ENCODE measurements around the gene GGNBP2. TPM values are rescaled to one million over a fixed set of nuclear protein-coding genes. Genes with fewer than 3 reads are reported as not detected.

GGNBP2 gene
- total RNA-seq, 2 donors from 2014 or later, result 57.3 to 69.8 TPM

- ATAC-seq (ENCODE audit: insufficient number of reproducible peaks, low FRiP score, low read depth), result no peak
- no peak for DNase-seq (ENCODE audit: low spot score)
- peak overlapping the region; percentile 3 for H3K4me3 ChIP-seq
- no peak overlapping the region for H3K27ac ChIP-seq
- H3K27me3 ChIP-seq (replicated peaks; ENCODE audit: insufficient read depth), result no peaks in the 10 kb centered on the region
- TF ChIP-seq, protein P1, sequence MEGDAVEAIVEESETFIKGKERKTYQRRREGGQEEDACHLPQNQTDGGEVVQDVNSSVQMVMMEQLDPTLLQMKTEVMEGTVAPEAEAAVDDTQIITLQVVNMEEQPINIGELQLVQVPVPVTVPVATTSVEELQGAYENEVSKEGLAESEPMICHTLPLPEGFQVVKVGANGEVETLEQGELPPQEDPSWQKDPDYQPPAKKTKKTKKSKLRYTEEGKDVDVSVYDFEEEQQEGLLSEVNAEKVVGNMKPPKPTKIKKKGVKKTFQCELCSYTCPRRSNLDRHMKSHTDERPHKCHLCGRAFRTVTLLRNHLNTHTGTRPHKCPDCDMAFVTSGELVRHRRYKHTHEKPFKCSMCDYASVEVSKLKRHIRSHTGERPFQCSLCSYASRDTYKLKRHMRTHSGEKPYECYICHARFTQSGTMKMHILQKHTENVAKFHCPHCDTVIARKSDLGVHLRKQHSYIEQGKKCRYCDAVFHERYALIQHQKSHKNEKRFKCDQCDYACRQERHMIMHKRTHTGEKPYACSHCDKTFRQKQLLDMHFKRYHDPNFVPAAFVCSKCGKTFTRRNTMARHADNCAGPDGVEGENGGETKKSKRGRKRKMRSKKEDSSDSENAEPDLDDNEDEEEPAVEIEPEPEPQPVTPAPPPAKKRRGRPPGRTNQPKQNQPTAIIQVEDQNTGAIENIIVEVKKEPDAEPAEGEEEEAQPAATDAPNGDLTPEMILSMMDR (IDR thresholded peaks at IDR 0.05), result no peak
- H3K9me3 ChIP-seq, result no peaks in the 10 kb centered on the region
- H3K36me3 ChIP-seq, result peaks cover 10% of the 10 kb centered on the region
- peaks cover 34 to 80% of the 10 kb centered on the region in 2 donors for H3K4me1 ChIP-seq (ENCODE audit: control insufficient read depth in 1 of 2, low read depth in 2 of 2)
Observed at GRCh38 chr17:36550491-36551417, 6.0 kb downstream of the GGNBP2 start.

DNA sequence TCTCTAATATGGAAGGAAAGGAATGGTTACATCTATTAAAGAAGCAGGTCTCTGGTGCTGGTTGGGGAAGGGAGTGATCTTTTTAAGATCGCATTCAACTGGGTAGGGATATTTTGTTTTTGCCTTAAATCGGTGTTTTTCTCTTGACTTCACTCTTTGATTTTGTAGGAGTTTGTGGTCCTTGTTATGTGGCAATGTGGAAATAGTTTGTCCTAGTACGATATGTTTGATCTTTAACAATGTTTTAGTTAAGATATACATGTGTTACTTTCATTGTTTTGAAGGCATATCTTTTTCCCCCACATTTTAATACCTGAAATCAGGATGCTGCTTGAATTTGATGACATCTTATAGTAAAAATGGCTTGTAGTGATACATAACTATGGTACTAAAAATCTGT lies 8.7 kb downstream of the GGNBP2 start:
- TF ChIP-seq, protein P1 (IDR thresholded peaks at IDR 0.05), result no peak
- no peak overlapping the region for H3K27ac ChIP-seq
- no peak for DNase-seq (ENCODE audit: low spot score)
- H3K27me3 ChIP-seq (replicated peaks; ENCODE audit: insufficient read depth), result no peaks in the 10 kb centered on the region
- no peaks in the 10 kb centered on the region for H3K9me3 ChIP-seq
- no peak for ATAC-seq (ENCODE audit: insufficient number of reproducible peaks, low FRiP score, low read depth)
- H3K4me3 ChIP-seq, result no peak overlapping the region
- peaks cover 30% of the 10 kb centered on the region for H3K36me3 ChIP-seq
- peaks cover 12 to 57% of the 10 kb centered on the region in 2 donors for H3K4me1 ChIP-seq (ENCODE audit: control insufficient read depth in 1 of 2, low read depth in 2 of 2)

DNA sequence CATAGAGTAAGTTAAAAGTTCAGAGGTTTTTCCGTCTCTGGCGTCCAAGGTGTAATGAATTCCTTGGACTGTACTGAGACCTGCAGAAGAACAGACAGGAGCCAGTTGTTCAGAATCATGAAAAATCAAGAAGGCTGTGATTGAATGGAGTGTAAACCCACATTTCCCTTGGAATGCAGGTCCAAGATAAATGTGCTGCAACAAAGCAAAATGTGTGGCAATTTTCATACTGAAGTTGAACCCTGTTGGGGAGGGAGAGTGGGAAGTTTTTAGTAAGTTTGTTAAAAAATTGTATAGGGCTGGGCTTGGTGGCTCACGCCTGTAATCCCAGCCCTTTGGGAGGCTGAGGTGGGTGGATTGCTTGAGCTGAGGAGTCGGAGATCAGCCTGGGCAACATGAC lies 21.4 kb downstream of the GGNBP2 start:
- no peaks in the 10 kb centered on the region for H3K27me3 ChIP-seq (replicated peaks; ENCODE audit: insufficient read depth)
- no peaks in the 10 kb centered on the region for H3K9me3 ChIP-seq
- peaks cover 31% of the 10 kb centered on the region for H3K36me3 ChIP-seq
- no peak for DNase-seq (ENCODE audit: low spot score)
- no peaks in the 10 kb centered on the region for H3K4me1 ChIP-seq (ENCODE audit: control insufficient read depth in 1 of 2, low read depth in 2 of 2)
- no peak overlapping the region for H3K27ac ChIP-seq
- TF ChIP-seq, protein P1 (IDR thresholded peaks at IDR 0.05), result no peak
- H3K4me3 ChIP-seq, result no peak overlapping the region
- ATAC-seq (ENCODE audit: insufficient number of reproducible peaks, low FRiP score, low read depth), result no peak

GRCh38 chr17:36575028-36575427 lies 30.3 kb downstream of the GGNBP2 start:
- H3K4me1 ChIP-seq (ENCODE audit: control insufficient read depth in 1 of 2, low read depth in 2 of 2), result no peaks in the 10 kb centered on the region
- H3K27me3 ChIP-seq (replicated peaks; ENCODE audit: insufficient read depth), result no peaks in the 10 kb centered on the region
- no peak overlapping the region for H3K4me3 ChIP-seq
- H3K9me3 ChIP-seq, result no peaks in the 10 kb centered on the region
- peaks cover 43% of the 10 kb centered on the region for H3K36me3 ChIP-seq
- no peak overlapping the region for H3K27ac ChIP-seq
- ATAC-seq (ENCODE audit: insufficient number of reproducible peaks, low FRiP score, low read depth), result no peak
- TF ChIP-seq, protein P1 (IDR thresholded peaks at IDR 0.05), result no peak
- DNase-seq (ENCODE audit: low spot score), result no peak

DNA sequence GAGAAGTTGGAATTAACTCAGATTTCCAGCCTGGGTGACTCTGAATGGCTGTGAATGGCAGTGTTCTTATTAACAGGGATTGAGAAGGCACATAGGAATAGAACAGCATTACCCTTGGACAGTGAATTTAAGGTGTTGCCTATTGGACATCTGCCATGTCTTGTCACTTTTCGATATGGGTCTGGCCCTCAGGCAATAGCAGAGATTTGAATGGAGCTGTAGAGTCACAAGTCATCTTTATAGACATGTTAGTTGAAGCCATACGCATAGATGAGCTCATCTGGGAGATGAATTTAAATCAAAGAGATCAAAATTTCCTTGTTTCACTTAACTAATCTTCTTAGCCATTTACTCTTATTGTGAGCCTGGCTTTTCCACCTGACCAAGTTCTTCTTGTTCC lies 32.1 kb downstream of the GGNBP2 start:
- Histone ChIP-seq H3K27me3 (replicated peaks; ENCODE audit: insufficient read depth) (no peaks in the 10 kb centered on the region), H3K9me3 (no peaks in the 10 kb centered on the region), H3K27ac (no peak overlapping the region), H3K36me3 (peaks cover 45% of the 10 kb centered on the region), H3K4me1 (ENCODE audit: control insufficient read depth in 1 of 2, low read depth in 2 of 2) (no peaks in the 10 kb centered on the region), H3K4me3 (no peak overlapping the region)
- DNase-seq (ENCODE audit: low spot score) (no peak), ATAC-seq (ENCODE audit: insufficient number of reproducible peaks, low FRiP score, low read depth) (no peak)
- TF ChIP-seq, protein P1 (IDR thresholded peaks at IDR 0.05), result no peak

Data from thoracic aorta (tissue), 2 donors.